Measurements from ENCODE around the gene PTK7.

PTK7 gene

GRCh38 chr6:43053545-43054205 lies 22.4 kb upstream of the PTK7 start, which contains the start of gene CUL7:
Gene CUL7 (minus strand): TSS chr6:43053851. CDS start chr6:43052788, 1,063 bp downstream.
- DNase-seq (ENCODE audit: extremely low spot score, insufficient read length, low read depth): peak; percentile 94

DNA sequence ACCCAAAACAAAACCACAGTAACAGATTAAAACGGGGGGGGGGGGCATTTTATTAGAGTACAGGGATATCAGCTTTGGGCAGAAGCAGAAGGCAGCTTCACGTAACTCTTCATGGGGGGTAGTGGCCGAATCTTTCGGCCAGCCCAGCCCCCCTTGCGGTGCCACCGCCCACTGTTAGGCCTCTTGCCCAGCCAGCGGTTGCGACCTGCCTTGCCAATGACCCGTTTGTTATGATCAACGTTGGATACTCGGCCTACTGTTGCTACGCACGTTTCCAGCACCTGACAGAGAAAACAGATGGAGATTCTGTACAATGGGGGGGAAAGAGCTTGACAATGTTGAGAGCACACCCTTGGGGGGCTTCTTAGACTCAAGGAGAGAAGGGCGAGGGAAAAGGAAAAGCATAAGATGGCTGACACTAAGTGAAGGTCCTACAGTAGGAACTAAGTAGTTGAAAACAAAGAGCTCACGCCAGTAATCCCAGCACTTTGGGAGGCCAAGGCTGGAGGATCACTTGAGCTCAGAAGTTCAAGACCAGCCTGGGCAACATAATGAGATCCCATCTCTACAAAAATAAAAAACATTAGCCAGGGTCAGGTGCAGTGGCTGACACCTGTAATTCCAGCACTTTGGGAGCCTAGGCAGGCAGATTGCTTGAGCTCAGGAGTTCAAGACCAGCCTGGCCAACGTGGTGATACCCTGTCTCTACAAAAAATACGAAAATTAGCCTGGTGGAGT lies 21.7 kb upstream of the PTK7 start:
- FAIRE-seq (no peak), DNase-seq (ENCODE audit: extremely low spot score, insufficient read length, low read depth) (no peak)

More at GRCh38 chr6:43053545-43054205, 22.4 kb upstream of the PTK7 start, which contains the start of gene CUL7:
- peak; percentile 87 for FAIRE-seq

- FAIRE-seq (no peak), DNase-seq (ENCODE audit: extremely low spot score, insufficient read length, low read depth) (no peak)
Observed at GRCh38 chr6:43055966-43056365, 20.1 kb upstream of the PTK7 start.

- FAIRE-seq: no peak
- DNase-seq (ENCODE audit: extremely low spot score, insufficient read length, low read depth): no peak
Observed at GRCh38 chr6:43058531-43058930, 17.6 kb upstream of the PTK7 start.

- FAIRE-seq: peak; percentile 96
- peak; percentile 97 for DNase-seq (ENCODE audit: extremely low spot score, insufficient read length, low read depth)
Observed at GRCh38 chr6:43059168-43060033, 16.7 kb upstream of the PTK7 start, which contains the start of the genes KLC4 and MRPL2. Gene KLC4 (plus strand): TSS chr6:43059631. CDS start chr6:43061336, 1,705 bp downstream. Gene MRPL2 (minus strand): TSS chr6:43059434. CDS start chr6:43059381, 53 bp downstream.

DNA sequence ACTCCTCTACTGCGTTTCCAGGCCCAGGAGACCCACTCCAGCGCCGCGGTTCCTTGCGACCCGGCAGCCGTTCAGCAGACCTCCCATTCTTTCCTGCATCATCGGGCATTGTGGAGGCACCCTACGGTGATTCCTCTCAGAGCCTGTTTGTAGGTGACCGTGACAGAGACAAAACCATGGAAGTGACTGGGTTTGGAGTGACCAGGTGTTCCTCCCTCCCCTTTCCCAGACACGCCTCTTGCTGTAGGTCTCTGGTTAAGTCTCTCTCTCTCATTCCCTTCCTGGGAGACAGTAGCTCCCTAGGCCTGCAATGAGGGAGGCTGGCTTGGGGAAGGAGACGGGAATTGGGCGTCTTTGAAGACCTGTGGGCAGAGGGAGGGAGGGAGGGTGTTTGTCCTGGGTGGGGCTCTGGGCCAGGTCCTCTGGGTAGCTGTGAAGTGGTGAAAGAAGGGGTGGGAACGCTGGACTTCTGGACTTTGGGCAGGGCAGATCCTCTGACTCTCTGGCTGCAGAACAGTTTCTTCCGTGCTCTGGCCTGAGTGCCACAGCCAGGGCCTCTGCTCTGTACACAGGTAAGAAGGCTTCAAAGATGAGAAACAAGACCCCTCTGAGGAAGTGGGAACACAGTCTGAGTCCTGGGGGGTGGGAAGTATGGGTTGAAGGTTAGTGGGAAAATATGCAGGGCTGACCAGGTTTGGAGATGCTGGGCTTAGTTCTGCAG lies 15.9 kb upstream of the PTK7 start:
- no peak for FAIRE-seq
- no peak for DNase-seq (ENCODE audit: extremely low spot score, insufficient read length, low read depth)

- no peak for DNase-seq (ENCODE audit: extremely low spot score, insufficient read length, low read depth)
- FAIRE-seq: no peak
Observed at GRCh38 chr6:43060755-43061633, 15.1 kb upstream of the PTK7 start.

DNA sequence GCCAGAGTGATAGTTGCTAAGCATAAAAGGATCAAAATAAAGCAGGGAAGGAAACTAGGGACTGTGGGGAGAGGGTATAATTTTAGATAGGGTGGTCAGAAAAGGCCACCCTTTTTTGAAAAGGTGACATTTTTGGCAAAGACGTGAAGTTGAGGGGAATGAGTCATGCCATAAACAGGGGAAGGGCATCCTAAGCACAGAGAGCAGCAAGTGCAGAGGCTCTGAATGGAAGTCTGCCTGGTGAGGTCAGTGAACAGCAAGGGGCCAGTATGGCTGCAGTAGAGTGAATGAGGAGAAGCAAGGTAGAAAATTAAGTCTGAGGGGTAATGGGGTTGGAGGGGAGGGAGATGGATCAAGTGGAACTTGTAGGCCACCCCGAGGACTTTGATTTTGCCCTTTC lies 14.3 kb upstream of the PTK7 start:
- DNase-seq (ENCODE audit: extremely low spot score, insufficient read length, low read depth) (no peak), FAIRE-seq (no peak)

DNA sequence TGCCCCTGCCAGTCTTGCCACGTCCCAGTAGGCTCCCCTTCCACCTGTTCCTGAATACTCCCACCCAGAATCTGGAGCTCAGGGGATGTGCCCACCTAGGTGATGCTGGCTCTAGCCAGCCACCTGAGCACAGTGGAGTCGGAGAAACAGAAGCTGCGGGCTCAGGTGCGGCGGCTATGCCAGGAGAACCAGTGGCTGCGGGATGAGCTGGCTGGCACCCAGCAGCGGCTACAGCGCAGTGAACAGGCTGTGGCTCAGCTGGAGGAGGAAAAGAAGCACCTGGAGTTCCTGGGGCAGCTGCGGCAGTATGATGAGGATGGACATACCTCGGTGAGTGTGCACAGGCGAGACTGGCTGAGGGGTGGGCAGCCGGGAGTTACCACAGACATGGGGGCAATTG lies 13.3 kb upstream of the PTK7 start:
- FAIRE-seq (no peak), DNase-seq (ENCODE audit: extremely low spot score, insufficient read length, low read depth) (no peak)

DNA sequence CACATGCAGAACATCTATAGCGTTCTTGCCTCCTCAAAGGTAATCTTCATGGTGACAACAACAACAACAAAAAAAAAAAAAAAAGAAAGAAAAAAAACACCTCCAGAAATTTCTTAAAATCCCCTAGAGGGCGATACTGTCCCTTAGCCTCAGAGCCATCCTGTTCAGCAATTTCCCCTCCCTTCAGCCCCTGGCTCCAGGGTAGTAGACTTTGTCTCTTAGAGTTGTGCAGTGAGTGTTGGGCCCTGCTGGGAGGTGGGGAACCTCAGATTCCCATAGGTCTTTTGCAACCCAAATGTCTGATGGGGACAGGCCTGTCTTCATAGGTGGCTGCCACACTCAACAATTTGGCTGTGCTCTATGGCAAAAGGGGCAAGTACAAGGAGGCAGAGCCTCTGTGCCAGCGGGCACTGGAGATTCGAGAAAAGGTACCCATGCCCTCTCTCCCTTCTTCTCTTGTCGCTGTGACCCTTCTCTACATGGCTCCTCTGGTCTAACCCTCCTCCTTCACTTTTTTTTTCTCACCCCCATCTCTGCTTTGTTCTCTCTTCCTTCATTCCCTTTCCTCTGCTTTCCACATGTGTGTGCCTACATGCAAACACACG lies 6.0 kb upstream of the PTK7 start:
- FAIRE-seq (peak; percentile 85), DNase-seq (ENCODE audit: extremely low spot score, insufficient read length, low read depth) (peak; percentile 32)

DNA sequence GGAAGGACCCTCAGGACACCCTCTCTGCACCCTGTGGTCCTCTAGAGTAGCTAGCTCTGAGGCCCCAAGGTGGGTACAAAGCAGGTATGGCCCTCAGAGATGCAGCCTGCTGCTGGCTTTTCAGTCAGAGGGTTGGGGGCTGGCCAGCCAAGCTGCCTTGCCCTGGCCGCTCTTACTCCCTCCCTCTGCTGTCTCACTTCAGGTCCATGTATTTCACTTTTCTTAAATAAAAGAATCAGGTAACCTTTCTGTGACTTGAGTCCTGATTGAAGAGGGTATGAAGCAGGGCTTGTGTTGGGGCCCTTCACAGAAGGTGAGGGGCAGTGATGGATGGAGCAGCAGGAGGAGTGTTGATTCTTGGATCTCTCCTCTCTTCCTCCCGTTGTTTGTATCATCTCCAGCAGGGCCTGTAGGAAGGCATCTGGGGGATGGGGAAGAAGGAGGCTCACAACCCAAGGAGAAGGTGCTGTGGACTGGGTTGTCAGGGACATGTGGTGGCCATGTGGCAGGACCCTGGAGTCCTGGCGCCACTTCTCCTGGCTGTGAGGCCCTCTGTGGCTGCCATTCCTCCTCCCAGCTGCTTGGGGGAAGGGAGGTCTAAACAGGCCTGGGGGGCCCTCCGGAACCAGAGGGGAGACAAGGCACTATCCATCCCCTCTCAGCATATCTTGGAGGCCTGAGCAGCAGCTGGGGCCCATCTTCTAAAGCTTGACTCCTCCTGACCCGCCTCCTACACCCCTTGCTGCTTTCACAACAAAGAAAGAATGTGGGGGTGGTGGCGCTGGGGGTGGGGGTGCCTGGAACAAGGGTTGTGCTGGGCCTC lies 1.1 kb upstream of the PTK7 start:
- no peak for FAIRE-seq

GRCh38 chr6:43076464-43077332 lies 584 bp downstream of the PTK7 start:
- DNase-seq (ENCODE audit: extremely low spot score, insufficient read length, low read depth) (no peak), FAIRE-seq (no peak)

More for the DNA sequence above, 1.1 kb upstream of the PTK7 start:
- DNase-seq (ENCODE audit: extremely low spot score, insufficient read length, low read depth): no peak

- FAIRE-seq (no peak), DNase-seq (ENCODE audit: extremely low spot score, insufficient read length, low read depth) (no peak)
Observed at GRCh38 chr6:43077333-43077809, 1.3 kb downstream of the PTK7 start.

- FAIRE-seq (no peak), DNase-seq (ENCODE audit: extremely low spot score, insufficient read length, low read depth) (no peak)
Observed at GRCh38 chr6:43077981-43078511, 1.9 kb downstream of the PTK7 start.

DNA sequence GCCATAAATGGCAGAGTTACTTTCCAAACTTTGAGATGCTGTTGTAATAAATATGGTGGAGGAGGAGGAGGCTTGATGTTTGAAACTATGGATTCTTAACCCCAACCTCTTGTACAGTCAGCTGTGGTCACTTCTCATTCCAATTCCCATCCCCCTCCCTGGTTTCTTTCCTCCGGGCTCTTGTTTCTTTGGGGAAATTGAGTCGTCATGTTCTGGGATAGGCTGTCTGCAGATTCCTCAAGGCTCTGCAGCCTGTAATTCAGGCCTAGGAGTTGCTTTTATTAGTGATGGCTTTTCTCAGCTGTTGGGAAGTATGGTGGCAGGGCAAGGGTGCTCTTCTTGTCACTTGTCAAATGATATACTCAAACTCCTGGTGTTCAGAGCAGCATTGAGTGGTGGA lies 2.6 kb downstream of the PTK7 start:
- DNase-seq (ENCODE audit: extremely low spot score, insufficient read length, low read depth) (no peak), FAIRE-seq (no peak)

- FAIRE-seq: no peak
- DNase-seq (ENCODE audit: extremely low spot score, insufficient read length, low read depth): no peak
Observed at GRCh38 chr6:43081043-43081442, 4.9 kb downstream of the PTK7 start.

Data from GM18507 (cell line).